ENCODE measurements around the gene ABHD2.
"Not testable (repeated sequence)": the region's sequence is repeated elsewhere in the genome, so short reads cannot be mapped to it uniquely, and the experiment has no call there.

The ABHD2 gene

GRCh38 chr15:89137926-89138325, 49.7 kb downstream of the ABHD2 start:
- DNase-seq = no peak

GRCh38 chr15:89138999-89139612, 50.9 kb downstream of the ABHD2 start:
- DNase-seq = no peak

- peak; percentile 22 for DNase-seq
Observed at GRCh38 chr15:89139613-89140499, 51.6 kb downstream of the ABHD2 start.

- no peak for DNase-seq
Observed at GRCh38 chr15:89140595-89140994, 52.3 kb downstream of the ABHD2 start.

- DNase-seq = not testable (repeated sequence)
Observed at GRCh38 chr15:89141159-89141558, 52.9 kb downstream of the ABHD2 start.

- DNase-seq = no peak
Observed at GRCh38 chr15:89141885-89142284, 53.6 kb downstream of the ABHD2 start.

- no peak for DNase-seq
Observed at GRCh38 chr15:89142423-89142822, 54.2 kb downstream of the ABHD2 start.

- DNase-seq = peak; percentile 28
Observed at GRCh38 chr15:89143503-89144162, 55.4 kb downstream of the ABHD2 start.

GRCh38 chr15:89144491-89144890, 56.2 kb downstream of the ABHD2 start:
- no peak for DNase-seq

GRCh38 chr15:89146366-89146765, 58.1 kb downstream of the ABHD2 start:
- DNase-seq = no peak

GRCh38 chr15:89148126-89148525, 59.9 kb downstream of the ABHD2 start:
- no peak for DNase-seq

- DNase-seq = no peak
Observed at GRCh38 chr15:89149501-89150101, 61.3 kb downstream of the ABHD2 start.

- DNase-seq = no peak
Observed at GRCh38 chr15:89150287-89150686, 62.0 kb downstream of the ABHD2 start.

- no peak for DNase-seq
Observed at GRCh38 chr15:89150762-89151664, 62.8 kb downstream of the ABHD2 start.

GRCh38 chr15:89155122-89155521, 66.9 kb downstream of the ABHD2 start:
- no peak for DNase-seq

GRCh38 chr15:89155656-89156055, 67.4 kb downstream of the ABHD2 start:
- no peak for DNase-seq

GRCh38 chr15:89157061-89157460, 68.8 kb downstream of the ABHD2 start:
- DNase-seq = no peak

GRCh38 chr15:89157918-89158564, 69.8 kb downstream of the ABHD2 start:
- DNase-seq = no peak

GRCh38 chr15:89161666-89162065, 73.4 kb downstream of the ABHD2 start:
- DNase-seq = no peak

GRCh38 chr15:89163271-89164055, 75.2 kb downstream of the ABHD2 start:
- no peak for DNase-seq

Measured in right kidney (tissue), 1 donor.